GM19452 (cell line): ENCODE data around the gene ACLY.
"Not testable (repeated sequence)": the region's sequence is repeated elsewhere in the genome, so short reads cannot be mapped to it uniquely, and the experiment has no call there.

Source experiments
- ATAC-seq: cut with Tn5 transposase; IDR thresholded peaks from one replicate; pipeline ENCODE4 v1.9.1; 2021; ENCODE audit not compliant: unreplicated experiment

The ACLY gene

DNA sequence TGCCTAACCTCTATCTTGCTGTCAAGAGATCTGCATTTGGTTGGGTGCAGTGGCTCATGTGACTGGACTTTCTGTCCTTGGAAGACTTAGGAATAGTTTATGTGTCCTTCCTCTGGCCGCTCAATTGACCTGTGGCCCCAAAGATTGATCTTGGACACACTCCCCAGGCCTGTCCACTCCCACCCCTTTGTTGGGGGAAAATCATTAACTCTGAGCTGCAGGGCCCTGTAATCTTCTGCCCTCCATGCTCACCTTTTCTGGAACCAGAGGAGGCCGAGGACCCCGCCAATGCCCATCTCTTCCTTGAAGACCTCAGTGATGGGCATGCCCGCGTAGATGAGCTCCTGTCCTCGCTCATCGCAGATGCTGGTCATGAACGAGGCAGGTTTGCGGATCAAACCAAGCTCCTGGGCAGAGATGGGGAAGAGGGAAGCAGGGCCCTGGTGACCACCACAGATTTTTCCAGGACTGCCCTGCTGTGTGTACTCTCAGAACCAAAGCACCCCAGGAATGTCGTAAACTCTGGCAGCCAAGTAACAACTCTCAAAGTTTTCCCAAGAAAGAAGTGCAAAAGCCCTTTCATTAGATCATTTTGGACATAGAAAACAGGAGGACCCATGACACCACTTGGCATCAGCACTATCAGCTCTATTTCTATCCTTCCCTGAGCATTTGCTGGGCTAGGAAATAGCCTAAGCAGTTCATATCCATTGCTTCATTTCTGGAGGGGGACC is 45.0 kb downstream of the ACLY start:
- ATAC-seq: no peak

DNA sequence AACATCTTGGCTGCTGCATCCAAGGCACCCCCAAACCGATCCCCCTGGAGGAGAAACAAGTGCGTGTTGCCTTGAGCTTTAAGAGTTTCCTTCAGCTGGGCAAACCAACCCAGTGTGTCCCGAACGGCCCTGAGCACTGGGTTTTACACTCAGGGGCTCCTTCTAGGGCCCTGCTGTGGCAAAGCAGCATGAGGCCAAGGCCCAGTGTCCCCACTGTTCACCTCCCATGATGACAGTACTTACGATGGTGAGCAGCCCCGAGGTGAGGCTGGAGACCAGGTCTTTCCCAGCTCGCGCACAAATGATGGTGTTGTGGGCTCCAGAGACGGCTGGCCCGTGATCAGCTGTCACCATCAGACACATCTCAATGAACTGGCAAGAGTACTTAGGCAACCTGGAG is 47.0 kb downstream of the ACLY start:
- no peak for ATAC-seq

DNA sequence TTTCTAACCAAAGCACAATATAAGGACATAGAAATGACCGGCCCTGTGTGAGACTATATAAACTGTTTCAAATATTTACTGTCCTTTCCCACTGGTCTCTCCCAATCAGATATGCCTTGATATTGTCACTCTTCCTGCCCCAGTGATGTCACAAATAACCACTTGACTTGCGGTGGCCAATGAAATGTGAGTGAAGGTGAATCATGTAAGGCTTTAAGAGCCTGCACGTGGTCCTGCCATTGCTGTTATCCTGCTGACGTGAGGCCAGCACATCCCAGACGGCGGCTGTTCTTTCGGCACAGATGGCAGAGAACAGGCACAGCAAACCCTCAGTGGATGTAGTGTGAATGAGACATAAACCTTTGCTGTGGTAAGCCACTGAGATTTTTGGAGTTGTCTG is 48.1 kb downstream of the ACLY start:
- ATAC-seq: no peak

DNA sequence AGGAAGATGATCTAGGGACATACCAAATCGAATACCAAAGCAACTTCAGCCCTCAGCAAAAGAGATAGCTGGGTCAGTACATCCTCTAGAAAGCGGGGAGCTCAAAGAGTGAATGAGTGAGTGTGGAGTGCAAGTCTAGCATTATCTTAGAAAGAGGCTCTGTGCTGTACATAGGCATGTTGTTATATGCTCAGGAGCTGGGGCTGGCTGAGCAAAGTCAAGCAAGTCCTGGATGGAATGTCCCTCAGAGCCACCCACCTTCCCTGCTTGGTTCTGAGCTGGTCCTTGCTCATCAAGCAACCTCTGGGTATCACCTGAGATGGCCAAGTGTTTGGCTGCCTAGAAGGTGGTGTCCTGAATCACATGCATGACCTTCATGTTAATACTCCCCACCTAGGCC is 48.7 kb downstream of the ACLY start:
- ATAC-seq: no peak

DNA sequence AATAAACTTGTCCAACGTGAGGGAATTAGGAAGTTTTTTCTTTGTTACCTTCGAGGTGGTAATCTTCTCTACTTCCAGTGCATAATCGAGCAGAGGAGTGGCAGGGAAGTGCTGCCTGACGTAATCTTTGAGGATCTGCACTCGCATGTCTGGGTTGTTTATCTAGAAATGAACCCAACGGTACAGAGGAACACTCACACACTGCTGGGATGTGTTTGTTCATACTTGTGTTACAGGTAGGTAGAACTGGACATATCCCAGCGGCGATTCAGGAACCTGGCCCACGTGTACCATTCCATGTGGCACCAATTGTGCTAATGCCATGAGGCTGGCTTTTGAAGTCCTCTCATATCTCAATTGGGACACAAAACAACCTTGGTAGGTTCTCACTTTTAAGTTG is 49.3 kb downstream of the ACLY start:
- ATAC-seq: no peak

DNA sequence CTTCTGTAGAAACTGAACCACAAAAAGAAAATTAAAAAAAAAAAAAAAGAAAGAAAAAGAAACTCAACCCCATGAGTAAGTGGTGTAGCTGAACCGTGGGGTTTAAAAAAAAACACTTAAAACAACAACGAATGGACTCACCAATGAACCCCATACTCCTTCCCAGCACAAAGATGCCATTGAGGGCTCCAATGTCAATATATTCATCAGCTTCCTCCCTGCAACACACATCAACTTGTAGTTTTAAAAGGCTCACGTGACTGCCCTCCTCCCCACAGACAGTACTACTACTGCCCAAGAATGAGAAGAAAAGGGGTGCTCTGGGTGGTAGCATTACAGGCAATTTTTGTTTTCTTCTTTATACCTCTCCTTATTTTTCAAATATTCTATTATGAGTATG is 50.2 kb downstream of the ACLY start:
- ATAC-seq: no peak

DNA sequence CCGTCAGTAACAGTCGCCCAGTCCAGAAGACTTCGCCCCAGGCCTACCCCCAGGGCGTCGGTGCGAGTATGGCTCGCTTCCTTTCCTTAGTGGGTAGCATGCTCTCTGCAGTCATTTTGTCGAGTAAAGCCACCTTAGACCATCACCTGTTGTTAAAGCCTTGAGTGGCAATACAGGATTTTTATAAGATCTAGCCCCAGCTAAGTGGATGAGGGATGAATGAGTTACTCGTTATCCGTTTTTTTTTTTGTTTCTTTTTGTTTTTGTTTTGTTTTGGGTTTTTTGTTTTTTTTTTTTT is 53.2 kb downstream of the ACLY start:
- ATAC-seq: no peak

DNA sequence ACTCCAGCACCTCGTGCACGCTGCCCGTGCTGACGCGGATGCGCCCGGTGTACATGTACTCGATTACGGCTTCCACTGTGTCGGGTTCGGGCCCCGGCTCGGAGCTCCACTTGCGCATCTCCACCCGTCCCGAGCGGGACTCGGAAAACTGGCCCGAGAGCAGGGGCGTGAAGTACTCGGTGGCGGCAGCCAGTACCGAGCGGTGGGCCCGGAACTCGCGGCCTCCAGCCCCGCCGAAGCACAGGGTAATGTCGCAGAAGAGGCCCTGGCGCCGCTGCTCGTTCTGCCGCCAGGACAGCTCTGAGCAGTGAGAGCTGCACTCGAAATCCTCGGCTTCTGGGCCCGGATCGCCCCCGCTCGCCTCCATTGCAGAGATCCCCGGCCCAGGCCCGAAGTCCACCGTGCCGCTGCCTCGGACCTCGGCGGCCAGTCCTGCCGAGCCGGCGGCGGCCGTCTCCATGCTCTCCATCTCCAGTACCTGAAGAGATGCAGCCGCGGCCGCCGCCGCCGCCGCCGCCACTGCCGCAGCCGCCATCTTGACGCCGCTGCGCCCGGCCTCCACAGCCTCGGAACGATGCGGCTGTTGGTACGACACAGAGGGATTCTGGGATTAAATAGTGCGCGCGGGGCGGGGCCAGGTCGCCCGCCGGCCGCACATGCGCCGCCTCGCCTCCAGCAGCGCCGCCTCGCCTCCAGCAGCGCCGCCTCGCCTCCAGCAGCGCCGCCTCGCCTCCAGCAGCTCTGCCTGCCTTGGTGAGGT is 53.7 kb downstream of the ACLY start, which contains the start of gene KLHL11:
Gene KLHL11, minus strand, starts transcription at position 588 of the 760 bp plus-strand sequence. Its CDS starts 53 bp downstream, at position 535.
- ATAC-seq: peak; percentile 87

DNA sequence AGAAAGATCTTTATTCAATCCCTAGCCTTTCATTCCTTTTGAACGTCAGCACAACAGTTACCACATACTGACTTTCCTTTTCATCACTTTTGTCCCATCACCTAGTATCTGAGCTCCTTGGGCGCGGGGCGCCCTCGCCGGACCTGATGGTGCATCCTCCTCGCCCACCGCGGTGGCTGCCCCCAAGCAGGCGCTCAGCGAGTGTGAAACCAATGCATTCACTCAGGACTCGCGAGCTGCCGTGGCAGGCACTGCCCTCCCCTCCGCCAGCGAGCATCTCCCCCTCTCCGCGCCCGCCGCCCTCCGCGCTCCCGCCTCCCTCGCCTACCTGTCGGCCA is 54.3 kb downstream of the ACLY start:
- no peak for ATAC-seq

DNA sequence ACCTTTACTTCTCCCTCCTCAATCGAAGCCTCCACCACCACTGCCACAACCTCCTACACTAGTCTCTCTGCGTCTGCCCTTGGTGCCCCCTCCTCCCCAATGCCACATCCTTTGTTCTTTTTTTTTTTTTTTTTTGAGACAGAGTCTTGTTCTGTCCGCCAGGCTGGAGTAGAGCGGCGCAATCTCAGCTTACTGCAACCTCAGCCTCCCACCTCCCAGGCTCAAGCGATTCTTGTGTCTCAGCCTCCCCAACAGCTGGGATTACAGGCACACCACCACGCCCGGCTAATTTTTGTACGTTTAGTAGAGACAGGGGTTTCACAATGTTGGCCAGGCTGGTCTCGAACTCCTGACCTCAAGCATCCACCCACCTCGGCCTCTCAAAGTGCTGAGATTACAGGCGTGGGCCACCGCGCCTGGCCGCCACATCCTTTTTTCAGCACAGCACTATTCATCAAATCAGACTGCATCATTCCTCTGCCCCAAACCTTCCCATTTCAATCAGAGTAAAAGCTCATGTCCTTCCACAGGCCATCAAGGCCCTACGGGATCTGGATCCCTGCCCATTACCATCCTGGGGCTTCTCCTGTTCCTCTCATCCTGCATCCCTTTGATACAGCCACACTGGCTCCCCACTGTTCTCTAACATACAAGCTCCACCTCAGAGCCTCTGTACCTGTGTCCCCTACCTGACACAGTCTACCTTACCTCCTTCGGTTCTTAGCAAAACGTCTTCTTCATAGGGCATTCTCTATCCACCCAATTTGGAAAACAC is 55.5 kb downstream of the ACLY start:
- ATAC-seq: no peak

DNA sequence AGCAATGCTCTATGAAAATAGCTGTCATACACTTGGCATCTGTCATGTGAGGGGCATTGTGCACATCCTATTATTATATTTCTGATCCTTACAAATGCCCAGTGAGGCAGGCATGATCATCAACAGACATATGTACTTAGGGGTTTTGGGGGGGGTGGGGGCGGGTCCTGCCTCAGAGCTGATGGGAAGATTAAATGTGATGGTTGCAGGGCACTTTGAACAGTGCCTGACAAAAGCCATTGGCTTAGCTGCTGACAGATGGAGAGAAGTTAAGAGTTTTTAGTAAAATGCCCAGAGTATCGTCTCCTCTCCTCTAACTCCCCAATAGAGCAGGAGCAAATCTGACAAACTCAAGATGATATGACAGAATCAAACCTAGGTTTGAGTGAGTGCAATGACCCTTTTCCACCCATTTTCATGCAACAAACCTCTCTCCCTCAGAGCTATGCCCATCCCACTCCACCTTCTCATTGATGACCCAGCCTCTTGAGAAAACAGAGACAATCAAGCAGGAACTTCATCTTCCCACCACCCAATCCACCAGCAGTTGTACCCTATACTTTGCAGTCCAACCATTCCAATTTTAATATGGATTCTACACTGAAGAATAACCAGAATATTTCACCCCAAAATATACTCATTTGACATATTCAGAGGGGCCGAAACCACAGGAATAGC is 58.4 kb downstream of the ACLY start:
- no peak for ATAC-seq

DNA sequence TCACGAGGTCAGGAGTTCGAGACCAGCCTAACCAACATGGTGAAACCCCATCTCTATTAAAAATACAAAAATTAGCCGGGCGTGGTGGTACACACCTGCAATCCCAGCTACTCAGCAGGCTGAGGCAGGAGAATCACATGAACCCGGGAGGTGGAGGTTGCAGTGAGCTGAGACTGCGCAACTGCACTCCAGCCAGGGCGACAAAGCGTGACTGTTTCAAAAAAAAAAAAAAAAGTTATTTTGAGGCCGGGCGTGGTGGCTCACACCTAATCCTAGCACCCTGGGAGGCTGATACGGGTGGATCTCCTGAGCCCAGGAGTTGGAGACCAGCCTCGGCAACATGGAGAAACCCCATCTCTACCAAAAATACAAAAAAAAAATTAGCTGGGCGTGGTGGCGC is 67.4 kb downstream of the ACLY start:
- ATAC-seq: not testable (repeated sequence)

DNA sequence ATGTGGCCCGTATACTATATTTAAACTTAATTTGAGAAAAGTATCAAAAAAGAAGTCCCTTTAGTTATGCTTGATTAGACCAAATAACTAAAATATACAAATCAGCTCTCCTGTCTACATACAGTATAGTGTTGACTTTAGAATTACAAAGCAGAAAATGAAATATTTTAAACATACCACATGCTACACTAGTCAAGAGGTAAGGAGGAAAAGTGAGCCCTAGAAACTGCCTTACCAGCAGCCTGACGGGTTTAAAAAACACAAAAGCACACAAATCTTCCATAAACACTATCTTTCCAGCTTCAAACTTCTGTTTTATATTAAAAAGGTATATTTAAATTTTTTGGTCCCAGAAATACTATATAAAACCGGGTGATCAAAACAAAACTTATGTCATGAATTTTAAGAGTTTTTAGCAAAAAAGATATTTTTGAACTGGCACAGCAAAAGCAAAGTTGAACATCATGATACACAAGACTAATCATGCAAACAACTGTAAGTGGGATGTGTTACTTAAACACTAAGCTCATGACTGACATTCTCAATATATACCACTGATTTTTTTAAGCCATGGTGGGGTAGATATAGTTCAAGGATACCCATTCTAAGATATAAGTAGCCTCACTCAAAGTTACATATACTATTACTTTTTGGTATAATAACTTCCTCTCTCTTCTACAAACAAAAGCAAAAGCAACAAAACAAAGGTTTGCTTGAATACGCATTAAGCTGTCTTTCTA is 69.3 kb downstream of the ACLY start:
- ATAC-seq: no peak

DNA sequence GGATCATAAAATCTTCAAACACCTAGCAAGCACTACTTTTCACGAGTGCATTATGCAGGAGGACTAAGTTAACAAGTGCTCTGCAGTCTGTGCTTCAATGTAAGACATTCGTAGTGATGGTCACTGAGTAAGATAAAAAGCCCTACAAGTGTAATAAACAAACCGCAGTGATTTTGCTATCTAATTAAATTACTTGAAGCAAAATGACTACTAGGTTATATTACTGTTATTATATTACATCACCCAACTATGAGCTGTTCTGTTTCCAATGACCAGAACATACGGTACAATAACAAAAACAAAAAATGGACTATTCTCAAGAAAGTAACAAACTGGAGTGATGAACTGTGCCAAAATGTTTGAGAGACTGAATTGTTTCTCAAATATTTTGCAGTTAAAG is 70.0 kb downstream of the ACLY start:
- no peak for ATAC-seq

DNA sequence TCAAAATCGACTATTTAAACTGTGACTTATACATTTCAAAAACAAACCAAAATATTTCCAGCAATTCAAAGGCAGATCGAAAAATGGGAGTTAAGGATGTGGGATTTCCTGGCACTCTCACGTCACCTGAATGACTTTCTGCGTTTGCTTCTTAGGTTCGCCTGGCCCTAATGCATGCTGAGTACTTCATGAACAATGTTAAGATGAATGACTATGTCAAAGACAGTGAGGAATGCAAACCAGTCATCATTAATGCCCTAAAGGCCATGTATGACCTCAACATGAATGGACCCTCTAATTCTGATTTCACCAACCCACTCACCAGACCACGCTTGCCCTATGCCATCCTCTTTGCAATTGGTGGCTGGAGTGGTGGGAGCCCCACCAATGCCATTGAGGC is 73.8 kb downstream of the ACLY start:
- ATAC-seq: no peak

DNA sequence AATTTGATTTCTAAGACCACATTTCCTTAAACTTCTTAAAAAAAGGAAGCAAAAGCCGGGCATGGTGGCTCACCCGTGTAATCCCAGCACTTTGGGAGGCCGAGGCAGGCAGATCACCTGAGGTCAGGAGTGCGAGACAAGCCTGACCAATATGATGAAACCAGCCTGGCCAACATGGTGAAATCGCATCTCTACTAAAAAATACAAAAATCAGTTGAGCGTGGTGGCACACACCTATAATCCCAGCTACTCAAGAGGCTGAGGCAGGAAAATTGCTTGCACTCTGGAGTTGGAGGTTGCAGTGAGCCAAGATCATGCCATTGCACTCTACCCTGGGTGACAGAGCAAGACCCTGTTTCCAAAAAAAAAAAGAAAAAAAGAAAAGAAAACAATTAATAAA is 78.0 kb downstream of the ACLY start:
- ATAC-seq: not testable (repeated sequence)

DNA sequence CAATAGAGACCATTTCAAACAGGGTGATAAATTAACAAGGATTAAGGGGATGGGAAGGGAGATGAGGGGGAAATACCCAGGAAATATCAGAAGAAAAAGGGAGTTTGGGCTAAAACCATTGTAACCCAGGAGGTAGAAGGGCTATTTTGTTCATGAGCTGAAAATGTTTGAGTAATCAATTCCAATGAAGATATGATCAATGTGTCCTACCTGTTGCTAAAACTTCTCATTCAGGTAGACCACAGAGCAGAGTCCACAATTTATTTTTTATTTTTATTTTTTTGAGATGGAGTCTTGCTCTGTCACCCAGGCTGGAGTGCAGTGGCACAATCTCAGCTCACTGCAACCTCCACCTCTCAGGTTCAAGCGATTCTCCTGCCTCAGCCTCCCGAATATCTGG is 79.3 kb downstream of the ACLY start:
- not testable (repeated sequence) for ATAC-seq

DNA sequence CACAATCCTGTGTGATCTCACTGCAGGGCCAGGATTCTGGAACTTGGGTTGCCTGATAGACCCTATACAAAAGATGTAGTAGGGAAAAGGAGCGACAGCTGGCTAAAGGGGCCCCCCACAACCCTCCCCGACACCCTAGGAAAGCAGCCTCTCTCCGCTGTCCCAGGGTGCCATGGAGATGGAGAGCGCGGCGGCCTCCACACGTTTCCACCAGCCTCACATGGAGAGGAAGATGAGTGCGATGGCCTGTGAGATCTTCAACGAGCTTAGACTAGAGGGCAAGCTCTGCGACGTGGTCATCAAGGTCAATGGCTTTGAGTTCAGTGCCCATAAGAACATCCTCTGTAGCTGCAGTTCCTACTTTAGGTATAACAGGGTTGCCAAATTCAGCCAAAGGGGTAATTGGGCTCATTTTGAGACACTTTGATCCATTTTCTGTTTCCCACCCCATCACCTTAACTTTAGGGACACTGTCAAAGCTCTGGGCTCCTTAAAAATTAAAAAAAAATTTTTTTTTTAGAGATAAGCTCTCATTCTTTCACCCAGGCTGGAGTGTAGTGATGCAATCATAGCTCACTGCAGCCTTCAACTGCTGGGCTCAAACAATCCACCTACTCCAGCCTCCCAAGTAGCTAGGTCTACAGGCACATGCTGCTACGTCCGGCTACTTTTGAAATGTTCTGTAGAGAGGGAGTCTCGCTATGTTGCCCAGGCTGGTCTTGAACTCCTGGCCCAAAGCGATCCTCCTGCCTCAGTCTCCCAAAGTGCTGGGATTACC is 80.8 kb downstream of the ACLY start, which contains the start of gene KLHL10:
Gene KLHL10, plus strand, starts transcription at position 65 of the 778 bp plus-strand sequence. Its CDS starts 108 bp downstream, at position 173.
- no peak for ATAC-seq

DNA sequence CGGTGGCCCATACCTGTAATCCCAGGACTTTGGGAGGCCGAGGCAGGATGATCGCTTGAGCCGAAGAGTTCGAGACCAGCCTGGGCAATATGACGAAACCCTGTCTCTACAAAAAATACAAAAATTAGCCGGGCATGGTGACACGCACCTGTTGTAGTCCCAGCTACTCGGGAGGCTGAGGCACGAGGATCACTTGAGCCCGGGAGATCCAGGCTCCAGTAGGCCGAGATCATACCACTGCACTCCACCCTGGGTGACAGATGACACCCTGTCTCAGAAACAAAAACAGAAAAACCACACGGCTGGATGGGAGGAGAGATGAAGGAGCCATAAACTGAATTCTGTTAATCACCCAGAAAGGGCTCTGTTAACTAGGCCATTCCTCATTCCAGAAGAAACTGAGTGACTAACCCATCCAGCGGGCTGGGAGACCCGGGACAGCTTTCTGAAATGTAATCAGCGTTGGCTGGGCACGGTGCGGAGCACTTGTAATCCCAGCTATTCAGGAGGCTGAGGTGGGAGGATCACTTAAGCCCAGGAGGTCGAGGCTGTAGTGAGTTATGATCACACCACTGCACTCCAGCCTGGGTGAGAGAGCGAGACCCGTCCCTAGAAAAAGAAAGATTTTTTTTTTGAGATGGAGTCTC is 82.1 kb downstream of the ACLY start:
- no peak for ATAC-seq
